GM12801 (cell line): ENCODE results near the gene MSH3.

Source experiments
- CTCF ChIP-seq: IDR thresholded peaks from one replicate; pipeline ENCODE4 v1.5.1; 2011; ENCODE audit warnings: control low read depth; ENCODE audit not compliant: insufficient read length; ENCODE audit errors: extremely low read depth

MSH3 gene

GRCh38 chr5:80739898-80740297 is 85.4 kb downstream of the MSH3 start:
- no peak for TF ChIP-seq CTCF

- no peak for TF ChIP-seq CTCF
These were observed 86.5 kb downstream of the MSH3 start for GRCh38 chr5:80740999-80741398.

GRCh38 chr5:80744149-80744548 is 89.7 kb downstream of the MSH3 start:
- TF ChIP-seq CTCF = no peak

GRCh38 chr5:80745490-80745889 is 91.0 kb downstream of the MSH3 start:
- TF ChIP-seq CTCF = no peak

- no peak for TF ChIP-seq CTCF
These were observed 93.5 kb downstream of the MSH3 start for GRCh38 chr5:80747922-80748321.

- no peak for TF ChIP-seq CTCF
These were observed 98.0 kb downstream of the MSH3 start for GRCh38 chr5:80752427-80752826.

GRCh38 chr5:80753712-80754111 is 99.3 kb downstream of the MSH3 start:
- no peak for TF ChIP-seq CTCF

GRCh38 chr5:80754900-80755299 is 100.4 kb downstream of the MSH3 start:
- TF ChIP-seq CTCF = no peak
